Stimulated activated CD4-positive, alpha-beta T cell treated with anti-CD3 and anti-CD28 coated beads, Interleukin-2, amount 100 ng/mL, for 48 hours (primary cell): ENCODE measurements around the gene GORAB.

Experiments used
- DNase-seq, 2 donors: peaks; one replicate each; pipeline ENCODE4 v3.0.0-alpha.2; 2020

The GORAB gene

DNA sequence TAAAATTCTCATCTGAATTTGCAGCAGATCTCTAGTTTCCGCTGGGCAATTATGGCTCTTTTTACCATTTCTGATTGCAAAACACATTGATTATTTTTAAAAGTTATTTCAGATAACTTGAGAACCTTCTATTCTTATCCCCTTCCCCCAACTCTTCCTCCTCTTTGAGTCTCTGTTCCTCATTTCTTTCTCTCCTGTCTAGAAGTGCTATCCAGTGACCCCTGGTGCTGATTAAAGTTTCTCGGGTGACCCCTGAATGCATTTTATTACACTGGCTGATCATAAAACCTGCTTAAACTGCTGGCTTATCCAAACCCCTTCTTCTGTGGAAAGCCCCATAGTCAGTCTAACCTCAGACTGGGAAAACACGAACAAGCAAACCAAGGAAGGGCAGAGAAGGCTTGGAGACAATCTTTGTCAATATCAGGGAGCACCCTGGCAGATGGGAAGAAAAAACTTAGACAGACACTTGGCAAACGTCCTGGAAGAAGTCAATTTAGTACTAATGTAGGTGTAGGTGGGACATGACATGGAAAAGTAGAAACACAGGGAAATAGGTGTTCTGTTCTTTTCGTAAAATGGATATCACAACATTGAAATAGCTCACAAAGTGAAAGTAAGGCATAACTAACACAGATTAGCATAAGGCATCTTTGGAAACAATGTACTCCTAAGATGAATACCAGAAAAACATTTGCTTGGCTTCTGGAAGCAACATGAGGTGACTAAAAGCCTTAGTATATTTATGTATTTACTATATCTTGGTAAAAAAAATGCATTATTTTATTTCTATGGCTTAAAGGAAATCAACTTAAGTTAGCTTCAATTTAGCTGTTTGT is 61.4 kb downstream of the GORAB start:
- no peak for DNase-seq

- DNase-seq = no peak
Measured at GRCh38 chr1:170594066-170594626, 62.2 kb downstream of the GORAB start.

- DNase-seq = no peak
Measured at GRCh38 chr1:170596701-170597100, 64.7 kb downstream of the GORAB start.

DNA sequence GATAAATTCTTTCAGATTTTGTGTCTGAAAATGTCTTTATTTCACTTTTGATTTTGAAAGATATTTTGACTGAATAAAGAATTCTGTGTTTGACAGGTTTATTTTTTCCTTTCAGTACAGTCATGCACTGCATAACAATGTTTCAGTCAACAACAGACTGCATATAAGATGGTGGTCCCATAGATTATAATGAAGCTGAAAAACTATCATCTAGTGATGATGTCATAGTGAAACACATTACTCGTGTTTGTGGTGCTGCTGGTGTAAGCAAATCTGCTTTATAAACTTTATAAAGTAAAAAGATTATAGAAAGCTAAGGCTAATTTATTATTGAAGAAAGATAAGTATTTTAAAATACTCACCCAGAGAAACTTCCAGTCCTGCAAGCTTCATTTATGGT is 66.7 kb downstream of the GORAB start:
- no peak for DNase-seq

DNA sequence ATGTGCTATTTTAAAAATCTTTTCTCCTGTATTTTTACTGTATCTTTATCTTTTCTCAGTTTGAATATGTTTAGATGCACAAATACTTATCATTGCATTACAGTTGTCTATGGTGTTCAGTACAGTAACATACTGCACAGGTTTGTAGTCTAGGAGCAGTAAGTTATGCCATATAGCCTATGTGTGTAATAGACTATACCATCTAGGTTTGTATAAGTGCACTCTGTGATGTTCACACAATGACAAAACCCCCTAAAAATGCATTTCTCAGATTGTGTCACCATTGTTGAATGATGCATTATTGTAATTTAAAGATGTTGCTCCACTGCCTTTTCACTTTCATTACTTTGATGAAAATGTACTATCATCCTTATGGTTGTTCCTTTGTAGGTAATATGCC is 67.1 kb downstream of the GORAB start:
- no peak for DNase-seq

DNA sequence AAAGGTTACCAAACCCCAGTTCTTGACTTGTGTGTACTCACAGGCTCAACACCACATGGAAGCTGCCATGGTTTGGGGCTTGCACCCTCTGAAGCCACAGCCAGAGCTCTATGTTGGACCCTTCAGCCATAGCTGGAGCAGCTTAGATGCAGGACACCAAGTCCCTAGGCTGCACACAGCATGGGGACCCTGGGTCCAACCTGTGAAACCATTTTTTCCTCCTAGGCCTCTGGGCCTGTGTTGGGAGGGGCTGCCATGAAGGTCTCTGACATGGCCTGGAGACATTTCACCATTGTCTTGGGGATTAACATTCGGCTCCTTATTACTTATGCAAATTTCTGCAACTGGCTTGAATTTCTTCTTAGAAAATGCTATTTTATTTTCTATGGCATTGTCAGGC is 69.9 kb downstream of the GORAB start:
- no peak for DNase-seq
